Measurements from ENCODE around the gene PARD3B.

PARD3B gene

DNA sequence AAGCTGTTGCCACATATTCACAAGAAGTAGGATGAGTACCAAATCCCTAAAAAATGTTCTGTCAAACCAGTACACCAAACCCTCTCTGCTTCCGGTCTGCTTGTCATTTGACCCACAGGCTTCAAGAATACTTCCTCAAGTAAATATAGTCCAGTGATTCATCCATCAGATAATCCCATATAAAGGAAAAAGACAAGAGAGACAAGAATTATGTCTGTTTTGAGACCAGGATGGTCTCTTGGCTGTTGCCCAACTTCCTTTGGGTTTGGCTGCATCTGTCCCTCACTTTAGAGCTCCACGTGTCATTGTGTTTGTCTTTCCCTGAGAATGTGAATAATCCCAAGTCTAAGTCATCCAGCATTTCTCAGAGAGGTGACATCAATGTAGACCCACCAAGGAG, 1045.5 kb downstream of the PARD3B start:
- DNase-seq: no peak

DNA sequence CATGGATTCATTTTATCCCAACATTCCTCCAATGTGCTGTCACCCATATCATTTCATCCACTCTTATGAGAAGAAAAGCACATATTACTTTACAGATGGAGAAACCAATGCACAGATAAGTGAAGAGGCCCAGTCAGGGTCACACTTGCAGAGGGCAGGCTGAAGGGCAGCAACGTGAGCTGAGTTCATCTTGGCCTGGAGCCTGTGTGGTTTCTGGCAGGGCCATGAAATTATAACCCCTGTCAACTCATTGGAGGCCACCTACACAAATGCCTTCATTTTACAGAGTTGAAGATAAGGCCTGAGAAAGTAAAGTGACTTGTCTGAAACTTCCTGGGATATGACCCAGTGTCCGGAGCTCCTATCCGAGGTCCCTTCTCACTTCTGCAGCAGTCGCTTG, 1048.6 kb downstream of the PARD3B start:
- no peak for DNase-seq

DNA sequence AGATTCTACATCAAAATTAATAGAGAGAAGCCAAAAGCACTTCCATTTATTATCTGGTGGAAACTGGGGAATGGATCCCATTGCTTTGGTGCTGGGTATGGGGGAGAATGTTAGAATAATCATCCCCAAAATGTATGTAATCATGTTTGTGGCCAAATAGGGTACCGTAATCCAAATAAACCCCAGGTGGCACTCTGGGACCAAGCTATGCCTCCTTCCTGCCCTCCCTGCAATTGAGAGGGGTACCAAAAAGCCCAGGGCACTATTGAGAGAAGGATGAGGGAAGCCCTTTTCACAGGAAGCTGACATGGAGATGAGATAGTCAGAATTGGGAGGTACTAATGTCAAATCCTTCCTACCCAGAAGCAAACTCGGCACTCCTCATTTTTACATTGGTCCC, 1051.3 kb downstream of the PARD3B start:
- no peak for DNase-seq

DNA sequence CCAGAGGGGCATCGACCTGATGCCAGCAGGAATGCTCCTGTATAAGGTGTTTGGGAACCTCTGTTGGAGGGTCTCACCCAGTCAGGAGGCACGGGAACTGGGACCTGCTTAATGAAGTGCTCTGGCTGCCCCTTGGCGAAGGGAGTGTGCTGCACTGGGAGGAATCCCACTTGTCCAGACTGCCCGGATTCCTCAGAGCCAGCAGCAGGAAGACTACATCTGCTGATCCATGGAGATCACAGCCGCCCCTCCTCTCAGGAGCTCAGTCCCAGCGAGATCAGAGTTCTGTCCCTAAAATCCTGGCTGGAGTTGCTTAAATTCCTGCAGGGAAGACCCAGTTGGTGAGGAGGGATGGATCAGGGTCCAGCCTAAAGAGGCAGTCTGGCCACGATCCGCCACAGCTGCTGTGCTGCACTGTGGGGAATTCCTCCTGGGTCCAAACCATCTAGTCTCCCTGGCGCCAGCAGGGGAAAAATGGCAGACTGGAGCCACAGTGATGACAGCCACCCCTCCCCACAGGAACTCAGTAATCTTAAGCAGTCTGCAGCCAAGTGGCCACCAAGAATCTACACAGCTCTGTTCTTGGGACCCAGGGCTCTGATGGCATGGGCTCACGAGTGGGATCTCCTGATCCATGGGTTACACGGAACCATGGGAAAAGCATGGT, 1060.5 kb downstream of the PARD3B start:
- DNase-seq: no peak

DNA sequence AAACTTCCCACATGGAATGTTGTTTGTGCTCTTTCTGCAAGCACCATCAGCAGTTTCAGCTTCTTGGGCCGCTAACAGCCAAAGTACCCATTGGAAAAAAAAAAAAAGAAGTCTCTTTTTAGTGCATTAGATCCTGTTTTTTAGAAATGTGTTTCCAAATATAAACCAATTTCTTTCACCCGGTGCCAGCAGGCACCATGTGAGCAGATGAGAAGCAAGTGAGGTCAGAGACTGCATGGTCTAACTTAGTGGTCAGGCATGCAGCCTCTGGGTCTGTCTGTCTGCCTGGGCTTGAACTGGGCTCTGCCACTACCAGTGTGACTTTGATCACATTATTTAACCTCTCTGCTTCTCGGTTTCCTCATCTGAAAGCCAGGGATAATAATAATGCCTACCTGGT, 1061.9 kb downstream of the PARD3B start:
- DNase-seq: no peak

DNA sequence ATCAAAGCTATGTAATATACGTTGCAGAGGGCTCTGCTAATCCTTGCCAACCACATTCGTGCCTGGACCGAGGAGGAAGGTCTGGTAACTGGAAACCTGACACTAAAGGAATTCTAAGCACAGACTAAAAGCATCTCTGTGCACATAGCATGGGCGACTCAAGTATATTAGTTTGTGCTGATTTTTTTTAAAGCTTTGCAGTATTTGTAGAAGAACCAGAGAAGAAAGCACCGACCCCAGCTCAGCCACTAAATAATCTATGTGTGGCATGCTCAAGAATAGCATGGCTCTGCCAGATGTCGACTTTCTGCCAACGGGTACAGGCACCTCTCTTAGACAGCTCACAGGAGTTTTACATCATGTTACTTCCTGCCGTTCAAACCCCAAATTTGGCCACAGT, 1063.8 kb downstream of the PARD3B start:
- DNase-seq: no peak

DNA sequence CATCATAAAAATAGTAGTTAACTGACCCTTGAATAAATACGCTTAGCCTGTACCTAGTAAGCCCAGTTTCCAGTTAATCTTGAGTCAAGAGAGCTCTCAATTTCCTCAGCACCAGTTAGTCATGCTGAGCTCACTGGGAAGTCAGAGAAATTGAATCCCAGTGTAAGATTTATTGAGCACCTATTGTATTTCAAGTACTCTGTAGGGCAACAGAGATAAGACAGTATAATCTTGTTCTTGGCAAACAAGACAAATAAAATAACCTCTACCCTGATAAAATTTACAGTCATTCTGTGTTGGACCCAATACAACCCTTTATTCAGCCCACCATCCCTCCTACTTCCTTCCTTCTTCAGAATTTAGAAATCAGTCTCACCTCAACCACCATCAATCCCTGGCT, 1065.2 kb downstream of the PARD3B start:
- DNase-seq: no peak

DNA sequence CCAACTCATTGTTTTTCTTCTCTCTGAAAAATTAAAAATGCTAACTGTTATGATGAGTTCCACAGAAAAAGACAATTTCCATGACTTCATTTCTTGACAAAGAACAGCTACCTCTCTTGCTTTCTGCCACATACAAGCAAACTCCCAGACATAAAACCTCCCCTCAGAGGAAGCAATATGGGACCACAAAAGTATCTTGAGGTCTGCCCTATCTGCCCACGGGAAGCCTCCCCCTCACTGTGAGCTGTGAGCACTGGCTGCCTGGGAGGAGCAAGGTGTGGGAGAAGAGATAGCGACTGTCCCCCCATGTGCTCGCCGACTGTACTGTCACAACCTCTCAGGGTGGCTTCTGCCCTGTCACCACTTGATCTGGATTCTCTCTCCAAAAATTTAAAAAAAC, 1067.4 kb downstream of the PARD3B start:
- DNase-seq: no peak

DNA sequence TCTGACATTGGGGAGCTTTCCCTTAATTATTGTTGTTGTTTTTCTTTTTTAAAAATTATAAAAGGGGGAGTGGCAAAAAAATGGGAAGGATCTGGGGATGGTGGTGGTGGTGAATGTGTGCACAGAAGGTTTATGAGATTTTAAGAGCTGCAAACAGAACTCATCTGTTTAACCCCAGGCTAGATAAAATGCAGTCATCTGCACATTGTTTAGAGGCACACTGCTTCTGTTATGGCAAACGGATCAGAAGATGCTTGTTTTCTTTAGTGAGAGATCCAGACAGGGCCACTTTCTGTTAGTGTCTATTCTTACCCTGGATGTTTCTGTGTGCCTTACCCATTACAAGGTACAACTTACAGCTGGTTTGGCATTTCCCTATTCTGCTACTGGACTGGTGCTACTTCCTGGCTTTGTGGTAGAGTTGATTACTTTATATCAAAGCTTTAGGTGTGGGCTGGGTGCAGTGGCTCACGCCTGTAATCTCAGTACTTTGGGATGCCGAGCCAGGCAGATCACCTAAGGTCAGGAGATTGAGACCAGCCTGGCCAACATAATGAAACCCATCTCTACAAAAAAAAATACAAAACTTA, 1068.8 kb downstream of the PARD3B start:
- no peak for DNase-seq

DNA sequence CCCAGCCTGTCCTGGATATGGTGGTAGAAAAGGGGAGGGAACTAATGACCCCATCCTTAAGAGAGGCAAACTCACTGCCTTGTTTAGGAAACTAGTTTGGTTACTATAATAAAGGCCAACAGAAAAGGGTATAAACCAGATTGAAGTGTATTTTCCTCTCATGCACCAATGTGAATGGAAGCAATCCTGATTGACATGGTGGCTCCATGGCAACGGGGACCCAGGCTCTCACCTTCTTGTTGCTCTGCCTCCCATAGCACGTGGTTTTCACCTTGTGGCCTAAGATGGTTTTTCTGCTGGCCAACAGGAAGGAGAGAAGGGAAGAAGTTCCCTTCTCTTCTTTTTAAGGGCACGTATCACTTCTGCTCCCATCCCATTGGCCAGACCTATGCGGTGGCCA, 1069.7 kb downstream of the PARD3B start:
- no peak for DNase-seq

DNA sequence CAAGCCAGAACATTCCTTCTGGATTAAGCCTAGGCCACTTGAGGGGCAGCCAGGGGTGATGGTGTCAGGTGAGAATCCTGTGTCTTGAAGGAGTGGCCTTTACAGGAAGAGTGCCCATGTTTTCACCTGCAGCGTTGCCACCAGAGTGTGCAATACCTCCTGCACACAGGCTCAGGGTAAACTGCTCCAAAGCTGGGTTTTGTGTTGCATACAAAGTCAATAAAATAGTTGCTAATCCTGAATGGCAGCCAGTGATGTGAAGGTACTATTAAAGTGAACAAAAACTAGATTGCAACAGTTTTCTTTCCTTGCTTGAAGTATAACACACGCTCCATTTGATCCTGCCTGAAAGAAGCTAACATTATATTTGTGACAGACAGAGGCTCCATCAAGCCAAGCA, 1072.6 kb downstream of the PARD3B start:
- DNase-seq: no peak

DNA sequence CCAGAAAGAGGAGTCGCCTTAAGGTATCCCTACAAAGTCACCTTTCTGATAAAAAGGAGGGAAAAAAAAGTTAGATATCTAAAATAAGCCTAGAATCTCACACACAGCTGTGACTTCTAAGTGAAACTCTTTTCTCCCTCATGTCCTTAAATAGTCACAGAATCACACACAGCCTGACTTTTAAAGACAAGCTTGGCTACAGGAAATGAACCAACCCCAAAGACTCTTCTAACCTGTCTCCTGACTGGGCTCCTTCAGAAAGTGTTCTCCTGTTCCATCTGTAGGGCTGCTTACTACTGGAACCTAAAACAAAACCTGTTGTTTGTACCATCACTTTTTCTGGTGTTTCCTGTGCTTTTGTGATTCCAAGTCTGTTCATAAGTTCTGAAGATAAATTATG, 1074.3 kb downstream of the PARD3B start:
- DNase-seq: no peak

DNA sequence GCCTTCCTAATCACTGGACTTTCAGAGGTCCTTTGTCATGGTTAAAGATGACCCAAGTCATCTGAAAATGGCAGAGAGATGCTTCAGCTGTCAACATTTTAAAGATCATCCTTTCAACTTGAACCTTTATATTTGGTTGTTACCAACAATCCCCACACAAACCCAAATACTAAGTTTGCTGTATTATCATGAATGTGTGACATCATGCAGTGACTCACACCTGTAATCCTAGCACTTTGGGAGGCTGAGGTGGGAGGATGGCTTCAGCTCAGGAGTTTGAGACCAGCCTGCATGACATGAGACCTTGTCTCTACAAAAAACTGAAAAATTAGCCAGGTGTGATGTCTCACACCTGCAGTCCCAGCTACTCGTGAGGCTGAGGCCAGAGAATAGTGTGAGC, 1081.8 kb downstream of the PARD3B start:
- no peak for DNase-seq

DNA sequence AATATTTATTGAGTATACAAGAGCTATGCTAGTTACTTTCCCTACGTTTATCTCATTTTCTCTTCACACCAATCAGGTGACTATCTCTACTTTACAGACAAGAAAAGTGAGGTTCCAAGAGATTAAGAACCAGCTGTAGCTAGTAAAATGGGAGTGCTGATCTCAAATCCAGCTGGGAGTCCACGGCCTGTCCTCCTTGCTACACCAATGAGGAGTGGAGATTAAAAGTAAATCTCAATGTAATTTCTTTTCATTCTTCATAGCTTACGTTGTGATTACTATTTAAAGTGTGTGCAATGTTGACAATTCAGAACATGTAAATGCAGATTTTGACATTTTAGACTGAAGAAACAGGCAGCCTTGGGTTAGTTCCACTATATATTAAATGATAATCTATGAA, 1083.1 kb downstream of the PARD3B start:
- DNase-seq: no peak

DNA sequence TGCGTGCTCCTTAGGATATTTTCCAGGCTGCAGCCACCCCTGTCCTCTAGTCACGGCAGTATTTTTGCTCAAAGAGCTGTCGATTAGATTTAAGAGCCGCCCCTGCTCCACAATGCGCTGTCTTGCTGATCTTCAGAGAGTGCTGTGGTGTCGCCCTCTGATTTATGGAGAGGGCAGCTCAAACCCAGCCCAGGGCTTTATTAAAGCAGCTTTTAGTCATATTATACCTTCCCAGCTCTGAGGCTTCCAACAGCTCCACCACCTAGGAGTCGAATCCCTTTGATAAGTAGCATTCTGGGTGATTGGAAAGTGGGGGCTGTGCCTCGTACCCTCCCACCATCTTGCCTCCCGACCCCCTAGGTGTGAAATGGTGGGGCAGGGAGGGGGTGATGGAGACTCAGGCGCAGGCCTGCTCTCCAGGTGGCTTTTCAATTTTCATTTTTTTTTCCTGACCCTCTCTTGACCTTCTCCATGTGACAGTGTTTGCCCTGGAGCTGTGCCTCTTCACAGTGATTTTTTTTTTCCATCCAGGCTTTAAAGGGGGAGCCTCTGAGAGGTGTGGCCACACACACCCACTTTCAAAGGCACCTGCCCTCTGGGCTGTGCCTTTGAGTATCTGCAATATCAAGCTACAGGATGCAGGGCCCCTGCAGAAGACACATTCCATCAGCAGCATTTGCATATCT, 1084.0 kb downstream of the PARD3B start:
- no peak for DNase-seq

DNA sequence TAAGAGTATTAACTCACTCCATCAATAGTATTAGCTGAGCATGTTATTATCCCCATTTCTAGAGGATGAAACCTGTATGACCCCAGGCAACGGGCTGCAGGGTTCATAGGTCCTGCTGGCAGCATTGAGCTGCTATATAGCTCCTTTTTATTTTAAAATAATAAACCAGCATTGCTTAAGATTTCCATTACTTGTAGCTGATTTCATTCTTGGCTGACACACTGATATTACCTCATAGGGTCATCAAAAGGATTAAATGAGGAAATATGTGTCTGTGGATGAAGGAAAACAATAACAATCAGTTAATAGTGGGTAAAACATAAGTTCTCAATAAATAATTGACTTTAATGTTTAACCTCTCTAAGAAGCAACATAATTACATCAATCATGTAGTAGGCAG, 1088.7 kb downstream of the PARD3B start:
- DNase-seq: no peak

DNA sequence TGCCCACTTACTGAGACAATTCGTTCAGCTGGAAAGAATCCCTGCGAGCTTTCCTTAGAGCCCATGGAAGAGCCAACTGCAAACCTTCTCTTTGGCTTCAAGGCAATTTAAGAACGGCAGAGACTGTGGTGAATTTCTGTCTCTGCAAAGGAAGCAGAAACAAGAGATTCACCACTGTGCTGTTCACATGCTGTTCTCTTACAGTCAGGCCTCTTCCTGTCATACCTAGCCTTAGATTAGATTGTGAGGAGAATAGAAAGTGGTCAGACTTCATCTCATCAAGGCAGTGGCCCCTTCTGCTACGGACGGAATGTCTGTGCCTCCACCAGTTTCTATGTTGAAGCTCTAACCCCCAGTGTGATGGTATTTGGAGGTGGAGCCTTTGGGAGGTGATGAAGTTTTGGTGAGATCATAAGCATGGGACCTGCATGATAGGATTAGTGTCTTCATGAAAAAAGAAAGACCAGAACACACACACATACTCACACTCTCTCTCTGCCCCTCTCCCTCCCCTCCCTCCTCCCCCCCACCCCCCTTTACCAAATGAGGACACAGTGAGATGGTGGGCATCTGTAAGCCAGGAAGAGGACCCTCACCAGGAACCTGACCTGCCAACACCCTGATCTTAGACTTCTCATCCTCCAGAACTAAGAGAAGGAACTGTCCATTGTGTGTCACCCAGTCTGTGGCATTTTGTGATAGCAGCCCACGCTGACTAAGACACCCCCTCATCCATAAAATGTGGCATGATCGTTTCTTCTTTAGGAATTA, 1091.5 kb downstream of the PARD3B start:
- no peak for DNase-seq

DNA sequence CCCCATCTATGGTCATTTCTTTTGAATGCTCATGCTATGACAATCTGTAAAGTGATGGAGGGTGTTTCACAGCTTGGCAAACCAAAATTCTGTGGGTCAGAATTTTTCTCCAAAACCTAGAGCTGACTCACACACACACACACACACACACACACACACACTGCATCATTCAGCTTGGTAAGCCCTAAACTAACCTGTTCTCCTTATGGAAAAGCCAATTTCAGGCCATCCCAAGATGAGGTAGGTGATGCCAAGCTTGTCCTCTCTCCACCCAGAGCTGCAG, 1092.0 kb downstream of the PARD3B start:
- no peak for DNase-seq

DNA sequence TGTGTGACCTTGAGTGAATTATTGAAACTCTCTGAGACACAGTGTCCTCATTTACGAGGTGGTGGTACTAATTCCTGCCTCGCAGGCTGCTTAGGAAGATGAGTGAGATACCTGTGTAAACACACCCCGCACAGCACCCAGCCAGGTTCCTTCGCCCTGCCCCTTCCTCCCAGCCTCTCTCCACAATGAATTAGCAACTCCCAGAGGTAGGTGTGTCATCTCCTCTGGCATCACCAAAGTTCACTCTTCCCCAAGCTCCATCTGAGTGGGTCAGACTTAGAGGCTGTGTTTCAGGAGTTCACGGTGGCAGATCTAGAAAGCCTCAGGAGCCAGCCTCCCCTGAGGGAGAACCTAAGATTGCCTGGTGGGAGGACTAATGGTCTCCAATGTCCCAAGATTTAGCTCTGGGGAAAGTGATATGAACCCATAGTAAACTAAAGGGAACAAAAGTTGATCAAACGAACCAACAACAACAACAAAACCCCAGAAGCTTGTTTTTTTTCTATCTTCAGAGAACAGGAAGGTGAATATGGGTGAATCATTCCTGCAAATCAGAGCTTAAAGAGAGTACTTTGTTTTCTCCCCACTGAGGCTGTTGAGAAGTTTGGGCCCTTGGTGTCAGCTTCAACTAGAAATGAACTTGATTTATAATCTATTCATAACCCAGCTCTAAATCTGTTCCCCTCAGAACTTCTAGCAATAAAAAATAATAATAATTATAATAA, 1092.7 kb downstream of the PARD3B start:
- DNase-seq: no peak

DNA sequence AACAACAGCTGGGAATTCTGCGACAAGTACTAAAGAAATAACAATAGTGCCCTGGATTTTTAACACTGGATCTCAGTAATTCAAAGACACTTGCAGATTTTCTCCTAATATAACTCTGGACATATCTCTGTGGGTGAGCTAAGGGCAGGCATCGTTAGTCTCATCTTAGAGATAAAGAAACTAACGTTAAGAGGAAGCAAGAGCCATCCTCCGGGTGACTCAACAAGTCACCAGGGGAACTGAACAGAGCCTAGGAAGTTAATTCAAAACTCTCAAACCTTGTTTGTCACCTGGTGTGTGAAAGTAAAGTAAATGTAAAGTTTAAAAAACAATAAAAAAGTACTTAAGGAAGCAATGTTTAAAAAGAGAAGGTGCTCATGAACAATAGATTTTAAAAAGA, 1095.4 kb downstream of the PARD3B start:
- DNase-seq: no peak

DNA sequence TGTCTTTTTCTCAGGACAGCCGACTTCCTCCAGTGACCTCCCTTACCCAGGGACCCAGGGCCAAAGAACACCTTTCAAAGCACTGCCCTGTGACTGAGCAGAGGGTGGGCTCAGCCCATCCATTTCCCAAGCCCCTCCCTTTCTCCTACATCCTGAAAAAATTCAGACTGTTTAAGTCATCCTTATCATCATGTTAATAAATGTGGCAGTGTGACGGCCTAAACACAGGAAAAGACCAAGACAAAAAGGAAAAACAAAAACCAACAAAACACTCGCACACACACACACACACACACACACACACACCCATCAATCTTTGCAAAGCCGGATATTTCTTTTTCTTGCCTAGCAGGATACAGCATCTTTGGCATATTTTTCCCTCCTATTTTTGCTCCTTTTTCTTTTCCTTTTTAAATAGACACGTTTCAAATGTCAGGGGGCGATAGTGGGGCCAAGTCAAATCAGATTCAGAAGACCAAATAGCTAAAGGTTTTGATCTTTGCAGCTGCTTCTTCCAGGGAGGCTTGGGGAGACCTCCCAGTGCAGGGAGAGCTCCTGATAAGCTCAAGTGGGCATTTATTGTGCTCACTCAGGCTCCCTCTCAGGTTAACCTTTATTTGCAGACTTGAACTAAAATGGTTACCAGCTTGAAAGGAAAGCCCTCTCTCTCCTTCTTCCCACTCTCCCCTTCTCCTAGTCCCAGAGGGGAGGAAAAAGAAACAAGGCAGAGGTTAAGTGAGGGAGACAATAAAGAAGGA, 1097.5 kb downstream of the PARD3B start:
- DNase-seq: no peak

DNA sequence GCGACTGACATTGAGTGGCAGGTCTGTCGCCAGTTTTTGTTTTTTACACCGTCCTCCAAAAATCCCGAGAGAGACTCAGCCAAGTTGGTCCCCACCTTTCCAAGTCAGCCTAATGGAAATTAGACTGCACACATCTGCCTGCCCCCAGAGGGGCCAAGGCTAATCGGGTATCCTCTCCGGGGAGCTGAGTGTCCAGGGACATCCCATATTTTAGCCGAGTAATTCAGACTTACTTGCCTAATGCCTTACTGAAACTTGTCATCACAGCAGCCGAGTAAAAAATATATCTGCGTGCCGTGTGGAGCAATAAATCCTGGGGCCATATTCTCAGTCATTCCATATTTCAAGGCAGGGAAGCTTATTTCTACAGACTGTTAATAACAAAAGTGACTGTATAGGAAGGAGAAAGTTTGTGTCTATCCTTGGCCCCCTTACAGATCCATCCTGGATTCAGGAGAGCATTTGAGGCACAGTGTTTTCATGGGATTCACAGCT, 1098.2 kb downstream of the PARD3B start:
- DNase-seq: no peak
